ENCODE data around the gene HID1.
"Not testable (repeated sequence)": the region's sequence is repeated elsewhere in the genome, so short reads cannot be mapped to it uniquely, and the experiment has no call there.

DNA sequence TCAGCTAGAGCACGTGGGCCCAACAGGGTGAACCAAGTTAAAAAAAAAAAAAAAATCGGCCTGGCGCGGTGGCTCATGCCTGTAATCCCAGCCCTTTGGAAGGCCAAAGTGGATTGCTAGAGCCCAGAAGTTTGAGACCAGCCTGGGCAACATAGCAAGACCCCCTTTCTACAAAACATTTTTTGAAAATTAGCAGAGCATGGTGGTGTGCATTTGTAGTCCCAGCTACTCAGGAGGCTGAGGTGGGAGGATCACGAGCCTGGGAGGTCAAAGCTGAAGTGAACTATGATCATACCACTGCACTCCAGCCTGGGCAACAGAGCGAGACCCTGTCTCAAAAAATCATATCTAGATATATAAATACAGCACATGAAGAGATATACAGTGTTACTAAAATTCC, 33.5 kb upstream of the HID1 start:
- TF ChIP-seq, protein P1, sequence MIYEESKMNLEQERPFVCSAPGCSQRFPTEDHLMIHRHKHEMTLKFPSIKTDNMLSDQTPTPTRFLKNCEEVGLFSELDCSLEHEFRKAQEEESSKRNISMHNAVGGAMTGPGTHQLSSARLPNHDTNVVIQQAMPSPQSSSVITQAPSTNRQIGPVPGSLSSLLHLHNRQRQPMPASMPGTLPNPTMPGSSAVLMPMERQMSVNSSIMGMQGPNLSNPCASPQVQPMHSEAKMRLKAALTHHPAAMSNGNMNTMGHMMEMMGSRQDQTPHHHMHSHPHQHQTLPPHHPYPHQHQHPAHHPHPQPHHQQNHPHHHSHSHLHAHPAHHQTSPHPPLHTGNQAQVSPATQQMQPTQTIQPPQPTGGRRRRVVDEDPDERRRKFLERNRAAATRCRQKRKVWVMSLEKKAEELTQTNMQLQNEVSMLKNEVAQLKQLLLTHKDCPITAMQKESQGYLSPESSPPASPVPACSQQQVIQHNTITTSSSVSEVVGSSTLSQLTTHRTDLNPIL (CRISPR knock-in tag; IDR thresholded peaks at IDR 0.05; ENCODE audit: low read depth): not testable (repeated sequence)
- TF ChIP-seq ZFP3 (CRISPR knock-in tag; IDR thresholded peaks at IDR 0.05); ARNTL (CRISPR knock-in tag; IDR thresholded peaks at IDR 0.05; ENCODE audit: borderline replicate concordance, low read depth); RARB (CRISPR knock-in tag; IDR thresholded peaks at IDR 0.05); ESRRG (CRISPR knock-in tag; IDR thresholded peaks at IDR 0.05); PPARA (CRISPR knock-in tag; IDR thresholded peaks at IDR 0.05; ENCODE audit: borderline replicate concordance); ZFP30 (CRISPR knock-in tag; IDR thresholded peaks at IDR 0.05): not testable (repeated sequence)
- TF ChIP-seq, protein P2, sequence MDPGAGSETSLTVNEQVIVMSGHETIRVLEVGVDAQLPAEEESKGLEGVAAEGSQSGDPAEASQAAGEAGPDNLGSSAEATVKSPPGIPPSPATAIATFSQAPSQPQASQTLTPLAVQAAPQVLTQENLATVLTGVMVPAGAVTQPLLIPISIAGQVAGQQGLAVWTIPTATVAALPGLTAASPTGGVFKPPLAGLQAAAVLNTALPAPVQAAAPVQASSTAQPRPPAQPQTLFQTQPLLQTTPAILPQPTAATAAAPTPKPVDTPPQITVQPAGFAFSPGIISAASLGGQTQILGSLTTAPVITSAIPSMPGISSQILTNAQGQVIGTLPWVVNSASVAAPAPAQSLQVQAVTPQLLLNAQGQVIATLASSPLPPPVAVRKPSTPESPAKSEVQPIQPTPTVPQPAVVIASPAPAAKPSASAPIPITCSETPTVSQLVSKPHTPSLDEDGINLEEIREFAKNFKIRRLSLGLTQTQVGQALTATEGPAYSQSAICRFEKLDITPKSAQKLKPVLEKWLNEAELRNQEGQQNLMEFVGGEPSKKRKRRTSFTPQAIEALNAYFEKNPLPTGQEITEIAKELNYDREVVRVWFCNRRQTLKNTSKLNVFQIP (CRISPR knock-in tag; IDR thresholded peaks at IDR 0.05; ENCODE audit: borderline replicate concordance, low read depth): not testable (repeated sequence)
- TF ChIP-seq, protein P3, sequence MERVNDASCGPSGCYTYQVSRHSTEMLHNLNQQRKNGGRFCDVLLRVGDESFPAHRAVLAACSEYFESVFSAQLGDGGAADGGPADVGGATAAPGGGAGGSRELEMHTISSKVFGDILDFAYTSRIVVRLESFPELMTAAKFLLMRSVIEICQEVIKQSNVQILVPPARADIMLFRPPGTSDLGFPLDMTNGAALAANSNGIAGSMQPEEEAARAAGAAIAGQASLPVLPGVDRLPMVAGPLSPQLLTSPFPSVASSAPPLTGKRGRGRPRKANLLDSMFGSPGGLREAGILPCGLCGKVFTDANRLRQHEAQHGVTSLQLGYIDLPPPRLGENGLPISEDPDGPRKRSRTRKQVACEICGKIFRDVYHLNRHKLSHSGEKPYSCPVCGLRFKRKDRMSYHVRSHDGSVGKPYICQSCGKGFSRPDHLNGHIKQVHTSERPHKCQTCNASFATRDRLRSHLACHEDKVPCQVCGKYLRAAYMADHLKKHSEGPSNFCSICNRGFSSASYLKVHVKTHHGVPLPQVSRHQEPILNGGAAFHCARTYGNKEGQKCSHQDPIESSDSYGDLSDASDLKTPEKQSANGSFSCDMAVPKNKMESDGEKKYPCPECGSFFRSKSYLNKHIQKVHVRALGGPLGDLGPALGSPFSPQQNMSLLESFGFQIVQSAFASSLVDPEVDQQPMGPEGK (CRISPR knock-in tag; IDR thresholded peaks at IDR 0.05; ENCODE audit: borderline replicate concordance): not testable (repeated sequence)

Measured in SK-N-SH treated with all-trans-retinoic acid at 6 μM for 48 hours (cell line).